HG02970 (cell line): ENCODE measurements around the gene PTS.
A peak's percentile ranks its signal among the peaks of the same experiment; 100 is the strongest.
"Not testable (repeated sequence)": the region's sequence is repeated elsewhere in the genome, so short reads cannot be mapped to it uniquely, and the experiment has no call there.

Experiments
- ATAC-seq: cut with Tn5 transposase; IDR thresholded peaks from one replicate; pipeline ENCODE4 v1.9.1; 2021; ENCODE audit warnings: mild to moderate bottlenecking, moderate library complexity, moderate number of reproducible peaks; ENCODE audit not compliant: unreplicated experiment, low FRiP score

Gene PTS

GRCh38 chr11:112226062-112226830 lies at the start of gene PTS:
Gene PTS (plus strand): TSS chr11:112226428. CDS start chr11:112226444, 16 bp downstream.
- peak; percentile 98 for ATAC-seq

DNA sequence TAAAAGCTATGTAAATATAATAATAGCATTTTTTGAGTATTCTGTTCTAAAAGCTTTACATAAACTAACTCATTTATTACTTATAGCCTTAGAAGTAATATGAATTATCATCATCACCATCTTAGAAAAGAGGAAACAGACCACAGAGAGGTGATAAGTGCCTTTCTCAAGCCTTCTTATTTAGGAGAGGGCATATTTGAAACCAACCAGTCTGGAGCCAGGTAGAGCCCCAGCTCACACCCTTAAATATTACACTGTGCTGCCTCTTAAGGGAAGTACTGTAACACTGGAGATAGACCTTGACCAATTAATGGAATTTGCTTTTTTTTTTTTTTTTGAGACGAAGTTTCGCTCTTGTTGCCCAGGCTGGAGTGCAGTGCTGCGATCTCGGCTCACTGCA lies 48.6 kb upstream of the PTS start:
- no peak for ATAC-seq

DNA sequence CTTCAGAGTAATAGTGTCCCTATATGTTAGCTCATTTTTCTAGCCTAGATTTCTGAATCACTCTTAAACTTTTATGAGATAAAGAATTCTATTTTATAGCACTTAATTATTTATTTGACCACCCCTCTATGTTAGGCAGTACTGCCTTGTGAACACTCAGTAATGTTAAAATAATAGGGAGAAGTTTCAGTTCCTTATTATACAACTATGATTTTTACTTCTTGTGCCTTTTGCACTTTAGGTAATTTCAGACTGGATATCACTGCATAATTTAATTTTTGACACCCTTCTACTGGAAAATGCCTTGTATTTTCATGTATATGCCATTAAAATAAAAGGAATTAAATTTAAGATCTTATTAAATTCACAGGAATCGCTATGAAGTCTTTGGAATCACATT lies 47.8 kb upstream of the PTS start:
- ATAC-seq = no peak

GRCh38 chr11:112178936-112179335 lies 47.3 kb upstream of the PTS start:
- no peak for ATAC-seq

GRCh38 chr11:112179601-112180000 lies 46.6 kb upstream of the PTS start:
- ATAC-seq = no peak

GRCh38 chr11:112182867-112183266 lies 43.4 kb upstream of the PTS start:
- ATAC-seq = no peak

DNA sequence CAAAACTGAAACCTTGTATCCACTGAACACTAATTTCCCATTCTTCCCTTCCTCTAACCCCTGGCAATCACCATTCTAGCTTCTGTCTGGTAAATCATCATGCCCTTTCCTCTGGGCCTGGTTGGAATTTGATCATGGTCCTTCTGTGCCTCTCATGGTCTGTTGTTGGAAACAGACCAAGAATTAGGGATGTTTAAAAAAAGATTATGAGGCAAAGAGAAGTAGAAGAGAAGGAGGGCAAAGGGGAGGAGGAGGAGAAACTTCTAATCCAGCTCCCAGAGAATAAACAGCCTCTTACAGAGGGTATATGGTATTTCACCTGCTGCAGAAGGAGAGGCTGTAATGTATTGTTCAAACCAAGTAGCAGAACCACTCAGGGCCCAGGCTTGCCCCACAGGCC lies 40.3 kb upstream of the PTS start:
- no peak for ATAC-seq

- no peak for ATAC-seq
Observed at GRCh38 chr11:112186304-112186703, 39.9 kb upstream of the PTS start.

GRCh38 chr11:112195113-112195512 lies 31.1 kb upstream of the PTS start:
- not testable (repeated sequence) for ATAC-seq

GRCh38 chr11:112195951-112196351 lies 30.3 kb upstream of the PTS start:
- no peak for ATAC-seq

DNA sequence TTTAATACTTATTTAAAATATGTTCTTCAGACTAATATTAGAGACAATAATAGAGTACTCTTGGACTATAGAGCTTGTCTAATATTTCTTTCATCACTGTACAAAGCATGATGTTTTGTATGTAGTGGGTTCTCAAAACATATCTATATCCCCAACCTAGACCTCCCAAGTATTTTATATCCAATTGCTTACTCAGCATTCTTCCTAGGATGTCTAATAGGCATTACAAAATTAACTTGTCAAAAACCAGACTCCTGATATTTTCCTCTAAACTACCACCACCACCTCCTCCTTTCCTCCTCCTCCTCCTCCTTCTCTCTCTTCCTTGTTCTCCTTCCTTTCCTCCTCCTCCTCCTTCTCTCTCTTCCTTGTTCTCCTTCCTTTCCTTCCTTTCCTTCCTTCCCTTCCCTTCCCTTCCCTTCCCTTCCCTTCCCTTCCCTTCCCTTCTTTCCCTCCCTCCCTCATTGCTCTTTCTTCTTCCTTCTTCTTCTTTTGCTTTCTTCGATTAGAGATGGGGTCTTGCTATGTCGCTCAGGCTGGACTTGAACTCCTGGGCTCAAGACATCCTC lies 29.6 kb upstream of the PTS start:
- ATAC-seq = no peak

GRCh38 chr11:112199101-112199500 lies 27.1 kb upstream of the PTS start:
- ATAC-seq = not testable (repeated sequence)

- no peak for ATAC-seq
Observed at GRCh38 chr11:112200252-112200651, 26.0 kb upstream of the PTS start.

DNA sequence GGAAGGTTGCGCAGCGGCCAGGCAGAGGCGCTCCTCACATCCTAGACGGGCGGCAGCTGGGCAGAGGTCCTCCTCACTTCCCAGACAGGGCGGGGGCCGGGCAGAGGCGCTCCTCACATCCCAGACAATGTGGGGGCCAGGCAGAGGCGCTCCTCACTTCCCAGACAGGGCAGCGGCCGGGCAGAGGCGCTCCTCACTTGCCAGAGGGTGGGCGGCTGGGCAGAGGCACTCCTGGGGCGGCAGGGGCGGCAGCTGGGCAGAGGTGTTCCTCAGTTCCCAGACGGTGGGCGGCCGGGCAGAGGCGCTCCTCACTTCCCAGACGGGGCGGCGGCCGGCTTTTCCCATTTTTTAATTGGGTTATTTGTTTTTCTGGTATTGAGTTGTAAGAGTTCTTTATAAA lies 20.2 kb upstream of the PTS start:
- no peak for ATAC-seq

DNA sequence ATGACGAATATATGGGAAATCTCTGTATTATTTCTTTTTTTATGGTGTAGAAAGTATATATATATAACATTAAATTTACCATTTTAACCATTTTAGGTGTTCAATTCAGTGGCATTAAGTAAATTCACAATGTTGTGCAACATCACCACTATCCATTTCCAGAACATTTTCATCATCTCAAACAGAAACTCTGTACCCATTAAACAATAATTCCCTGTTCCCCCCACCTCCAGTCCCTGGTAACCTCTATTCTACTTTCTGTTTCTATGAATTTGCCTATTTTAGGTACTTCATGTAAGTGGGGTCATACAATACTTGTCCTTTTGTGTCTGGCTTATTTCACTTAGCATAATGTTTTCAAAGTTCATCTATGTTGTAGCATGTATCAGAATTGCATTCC lies 15.3 kb upstream of the PTS start:
- ATAC-seq = no peak

DNA sequence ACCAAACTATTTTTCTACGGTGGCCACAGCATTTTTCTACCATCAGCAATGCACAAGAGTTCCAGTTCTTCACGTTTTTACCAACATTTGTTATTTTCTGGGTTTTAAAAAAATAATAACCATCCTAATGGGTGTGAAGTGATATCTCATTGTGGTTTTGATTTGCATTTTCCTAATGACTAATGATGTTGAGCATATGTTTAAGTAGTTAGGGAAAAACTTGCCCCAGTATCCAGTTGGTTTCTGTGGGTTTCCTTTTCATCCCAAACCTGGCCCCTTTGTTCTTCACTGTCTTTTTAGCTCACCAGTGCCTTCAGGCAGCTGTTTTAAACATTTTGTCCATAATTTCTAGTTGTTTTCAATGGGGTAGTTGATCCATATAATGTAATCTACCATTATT lies 14.7 kb upstream of the PTS start:
- ATAC-seq = no peak

DNA sequence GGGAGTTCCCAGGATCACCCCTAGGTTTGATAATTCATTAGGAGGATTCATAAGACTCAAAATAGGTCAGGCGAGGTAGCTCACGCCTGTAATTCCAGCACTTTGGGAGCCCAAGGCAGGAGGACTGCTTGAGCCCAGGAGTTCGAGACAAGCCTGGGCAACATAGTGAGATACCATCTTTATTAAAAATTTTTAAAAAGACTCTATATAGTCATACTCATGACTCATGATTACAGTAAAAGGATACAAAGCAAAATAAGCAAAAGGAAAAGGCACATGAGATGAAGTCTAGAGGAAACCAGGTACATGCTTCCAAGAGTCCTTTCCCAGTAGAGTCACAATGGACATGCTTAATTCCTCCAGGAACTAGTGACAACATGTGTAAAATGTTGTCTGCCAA lies 13.9 kb upstream of the PTS start:
- no peak for ATAC-seq

DNA sequence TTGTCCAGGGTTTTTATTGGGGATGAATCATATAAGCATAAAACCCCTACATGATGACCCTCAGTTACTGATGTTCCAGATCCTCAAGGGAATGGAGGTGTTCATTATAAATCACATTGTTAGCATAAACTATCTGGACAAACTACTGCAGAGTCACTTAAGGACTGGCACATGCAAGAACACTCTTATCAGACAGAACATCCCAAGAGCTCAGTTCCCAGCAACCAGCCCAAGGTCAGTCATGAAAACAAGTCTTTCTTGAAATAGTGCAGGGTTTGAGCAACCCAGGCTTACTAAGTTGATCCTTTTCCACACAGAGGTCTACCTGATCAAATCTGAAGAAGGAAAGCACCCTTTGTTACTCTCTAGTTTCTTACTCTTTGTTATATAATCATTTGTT lies 13.5 kb upstream of the PTS start:
- no peak for ATAC-seq

GRCh38 chr11:112213753-112214152 lies 12.5 kb upstream of the PTS start:
- ATAC-seq = no peak

DNA sequence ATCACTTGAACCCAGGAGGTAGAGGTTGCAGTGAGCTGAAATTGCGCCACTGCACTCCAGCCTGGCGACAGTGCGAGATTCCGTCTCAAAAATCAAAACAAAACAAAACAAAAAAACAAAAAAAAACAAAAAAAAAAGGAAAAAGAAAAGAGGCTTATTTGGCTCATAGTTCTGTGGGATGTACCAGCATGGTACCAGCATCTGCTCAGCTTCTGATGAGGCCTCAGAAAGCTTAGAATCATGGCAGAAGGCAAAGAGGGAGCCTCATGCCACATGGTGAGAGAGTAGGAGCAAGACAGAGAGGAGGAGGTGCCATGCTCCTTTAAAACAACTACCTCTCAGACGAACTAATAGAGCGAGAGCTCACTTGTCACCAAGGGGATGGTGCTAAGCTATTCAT lies 10.6 kb upstream of the PTS start:
- no peak for ATAC-seq

GRCh38 chr11:112216561-112217105 lies 9.6 kb upstream of the PTS start:
- no peak for ATAC-seq
